PC-3 (cell line): ENCODE results near the gene DOCK4. TPM values are rescaled to one million over a fixed set of nuclear protein-coding genes. Genes with fewer than 3 reads are reported as not detected.
A peak's percentile ranks its signal among the peaks of the same experiment; 100 is the strongest.

Experiments
- ATAC-seq: fragments of 200-7000 bp; cut with Tn5 transposase; 2 replicates; pipeline ENCODE4 v1.9.1; 2020; ENCODE audit warnings: mild to moderate bottlenecking, moderate library complexity
- BruUV-seq: library from RNA; stranded (reverse); fragments of 400-500 nt; replicated peaks from 2 replicates; lab custom pipeline; 2021; lab: Mats Ljungman, UMichigan
- CTCF ChIA-PET: fragments of 300-600 bp; sonication (Branson Sonifier 250); formaldehyde crosslinking; loops from one replicate; lab custom pipeline; 2022; ENCODE audit warnings: antibody characterized with exemption; lab: Charles Lee
- POLR2A ChIA-PET: fragments of 300-600 bp; sonication (Branson Sonifier 250); formaldehyde crosslinking; loops from one replicate; lab custom pipeline; 2022; ENCODE audit warnings: antibody characterized with exemption; ENCODE audit not compliant: unreplicated experiment; lab: Charles Lee
- DNase-seq: peaks from one replicate; pipeline ENCODE4 v3.0.0-alpha.2; 2015
- H2AFZ ChIP-seq: fragments of 300-600 bp; sonication (generic); 2 replicates; pipeline ENCODE4 v1.6.0; 2016; ENCODE audit warnings: antibody characterized with exemption, low read length
- H3F3A ChIP-seq: fragments of 300-600 bp; sonication (generic); one replicate; pipeline ENCODE4 v1.6.0; 2017; ENCODE audit warnings: antibody characterized with exemption, low read length, control low read depth, mild to moderate bottlenecking; ENCODE audit not compliant: unreplicated experiment
- H3K27ac ChIP-seq: fragments of 300-600 bp; sonication (generic); 2 replicates; pipeline ENCODE4 v1.5.1; 2016; ENCODE audit warnings: mild to moderate bottlenecking, low read length
- H3K27me3 ChIP-seq: fragments of 300-600 bp; sonication (generic); 2 replicates; pipeline ENCODE4 v1.6.1; 2016; ENCODE audit warnings: low read length, mixed read lengths
- H3K36me3 ChIP-seq: fragments of 300-600 bp; sonication (generic); 2 replicates; pipeline ENCODE4 v1.6.1; 2016; ENCODE audit warnings: low read depth, mixed run types, low read length, mixed read lengths
- H3K4me1 ChIP-seq: fragments of 300-600 bp; sonication (generic); 2 replicates; pipeline ENCODE4 v1.5.1; 2016; ENCODE audit warnings: low read length; ENCODE audit not compliant: insufficient read depth
- H3K4me2 ChIP-seq: fragments of 300-600 bp; sonication (generic); 2 replicates; pipeline ENCODE4 v1.6.0; 2016; ENCODE audit warnings: low read length
- H3K4me3 ChIP-seq: fragments of 300-600 bp; sonication (generic); 2 replicates; pipeline ENCODE4 v1.5.1; 2016; ENCODE audit warnings: mild to moderate bottlenecking, low read length, mixed read lengths
- H3K79me2 ChIP-seq: fragments of 300-600 bp; sonication (generic); 2 replicates; pipeline ENCODE4 v1.6.1; 2017; ENCODE audit warnings: low read length, mixed read lengths
- H3K9ac ChIP-seq: fragments of 300-600 bp; sonication (generic); 2 replicates; pipeline ENCODE4 v1.6.0; 2016; ENCODE audit warnings: mild to moderate bottlenecking, low read length
- H3K9me2 ChIP-seq: fragments of 300-600 bp; sonication (generic); replicated peaks from 2 replicates; pipeline ENCODE4 v1.6.1; 2016; ENCODE audit warnings: mixed run types, low read length, mixed read lengths
- H3K9me3 ChIP-seq: fragments of 300-600 bp; sonication (generic); 2 replicates; pipeline ENCODE4 v1.6.1; 2016; ENCODE audit warnings: low read length, mixed read lengths
- H4K20me1 ChIP-seq: fragments of 300-600 bp; sonication (generic); 2 replicates; pipeline ENCODE4 v1.6.1; 2016; ENCODE audit warnings: low read length, mixed read lengths
- EZH2 ChIP-seq: fragments of 300-600 bp; sonication (generic); IDR thresholded peaks from one replicate; pipeline ENCODE4 v1.6.1; 2017; ENCODE audit warnings: antibody characterized with exemption, mild to moderate bottlenecking, low read length; ENCODE audit not compliant: unreplicated experiment
- EZH2phosphoT487 ChIP-seq: fragments of 300-600 bp; sonication (generic); IDR thresholded peaks from 2 replicates; pipeline ENCODE4 v1.6.1; 2018; ENCODE audit warnings: mild to moderate bottlenecking, antibody characterized with exemption, low read length, borderline replicate concordance
- intact Hi-C: fragments of 100-400 bp; cut with micrococcal nuclease; formaldehyde crosslinking; loops from 2 replicates; pipeline ENCODE4 v1.9.0; 2023
- total RNA-seq: library from RNA; depleted of rRNA; stranded (reverse); fragments of >200 nt; gene quantifications from 2 replicates; pipeline ENCODE4 v1.2.3, GENCODE V29; 2014
- TF ChIP-seq, protein P1 (sequence below): fragments of 300-600 bp; sonication (generic); conservative IDR thresholded peaks from 2 replicates; pipeline ENCODE4 v1.5.1; 2017; ENCODE audit warnings: antibody characterized with exemption, low read depth, mild to moderate bottlenecking, low read length

The DOCK4 gene
- total RNA-seq, 1 experiment from 2014 or later, result 25.4 TPM

- Histone ChIP-seq H3K4me2 (no peak overlapping the region), H3K4me1 (peaks cover 14% of the 10 kb centered on the region), H3K79me2 (peaks cover 41% of the 10 kb centered on the region), H4K20me1 (0 out of 2 replicates have a peak, but pooled peaks cover 3% of the 10 kb centered on the region), H2AFZ (no peak overlapping the region), H3F3A (no peaks in the 10 kb centered on the region), H3K27me3 (no peaks in the 10 kb centered on the region), H3K9ac (no peak overlapping the region), H3K9me2 (no peaks in the 10 kb centered on the region), H3K4me3 (no peak overlapping the region), H3K36me3 (no peaks in the 10 kb centered on the region), H3K27ac (no peak overlapping the region), H3K9me3 (no peaks in the 10 kb centered on the region)
- intact Hi-C loops, result no loop called here
- no peak for ATAC-seq
- ChIA-PET POLR2A (no interaction called here), CTCF (no interaction called here)
- BruUV-seq, result no TSS peak
- no peak for DNase-seq
- TF ChIP-seq, protein P1, sequence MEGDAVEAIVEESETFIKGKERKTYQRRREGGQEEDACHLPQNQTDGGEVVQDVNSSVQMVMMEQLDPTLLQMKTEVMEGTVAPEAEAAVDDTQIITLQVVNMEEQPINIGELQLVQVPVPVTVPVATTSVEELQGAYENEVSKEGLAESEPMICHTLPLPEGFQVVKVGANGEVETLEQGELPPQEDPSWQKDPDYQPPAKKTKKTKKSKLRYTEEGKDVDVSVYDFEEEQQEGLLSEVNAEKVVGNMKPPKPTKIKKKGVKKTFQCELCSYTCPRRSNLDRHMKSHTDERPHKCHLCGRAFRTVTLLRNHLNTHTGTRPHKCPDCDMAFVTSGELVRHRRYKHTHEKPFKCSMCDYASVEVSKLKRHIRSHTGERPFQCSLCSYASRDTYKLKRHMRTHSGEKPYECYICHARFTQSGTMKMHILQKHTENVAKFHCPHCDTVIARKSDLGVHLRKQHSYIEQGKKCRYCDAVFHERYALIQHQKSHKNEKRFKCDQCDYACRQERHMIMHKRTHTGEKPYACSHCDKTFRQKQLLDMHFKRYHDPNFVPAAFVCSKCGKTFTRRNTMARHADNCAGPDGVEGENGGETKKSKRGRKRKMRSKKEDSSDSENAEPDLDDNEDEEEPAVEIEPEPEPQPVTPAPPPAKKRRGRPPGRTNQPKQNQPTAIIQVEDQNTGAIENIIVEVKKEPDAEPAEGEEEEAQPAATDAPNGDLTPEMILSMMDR, result no peak
- TF ChIP-seq EZH2 (no peak), EZH2phosphoT487 (no peak)
These were observed 80.9 kb downstream of the DOCK4 start for GRCh38 chr7:112125250-112125649.

- Histone ChIP-seq H3K9ac (no peak overlapping the region), H2AFZ (no peak overlapping the region), H3K4me1 (peaks cover 4% of the 10 kb centered on the region), H3K9me3 (no peaks in the 10 kb centered on the region), H3F3A (no peaks in the 10 kb centered on the region), H3K4me2 (no peak overlapping the region), H4K20me1 (0 out of 2 replicates have a peak, but pooled peaks cover 3% of the 10 kb centered on the region), H3K4me3 (no peak overlapping the region), H3K27ac (no peak overlapping the region), H3K79me2 (peaks cover 39% of the 10 kb centered on the region), H3K9me2 (no peaks in the 10 kb centered on the region), H3K36me3 (no peaks in the 10 kb centered on the region), H3K27me3 (no peaks in the 10 kb centered on the region)
- no TSS peak for BruUV-seq
- intact Hi-C loops, result no loop called here
- TF ChIP-seq EZH2phosphoT487 (no peak), EZH2 (no peak)
- TF ChIP-seq, protein P1, result no peak
- ChIA-PET POLR2A (no interaction called here), CTCF (no interaction called here)
- DNase-seq (peak; percentile 13), ATAC-seq (peak; percentile 78)
These were observed 82.0 kb downstream of the DOCK4 start for GRCh38 chr7:112124061-112124766.

- H3K9ac ChIP-seq, result no peak overlapping the region
- TF ChIP-seq EZH2 (no peak), EZH2phosphoT487 (no peak)
- TF ChIP-seq, protein P1, result no peak
- DNase-seq (no peak), ATAC-seq (no peak)
- H4K20me1 ChIP-seq, result 0 out of 2 replicates have a peak, but pooled peaks cover 3% of the 10 kb centered on the region
- H3K79me2 ChIP-seq, result peaks cover 31% of the 10 kb centered on the region
- H3K36me3 ChIP-seq, result no peaks in the 10 kb centered on the region
- no peaks in the 10 kb centered on the region for H3K9me3 ChIP-seq
- ChIA-PET CTCF (no interaction called here), POLR2A (no interaction called here)
- H3K27me3 ChIP-seq, result no peaks in the 10 kb centered on the region
- H3K4me2 ChIP-seq, result no peak overlapping the region
- intact Hi-C loops, result no loop called here
- BruUV-seq, result no TSS peak
- no peak overlapping the region for H2AFZ ChIP-seq
- H3K9me2 ChIP-seq, result no peaks in the 10 kb centered on the region
- no peak overlapping the region for H3K4me3 ChIP-seq
- no peak overlapping the region for H3K27ac ChIP-seq
- H3F3A ChIP-seq, result no peaks in the 10 kb centered on the region
- H3K4me1 ChIP-seq, result no peaks in the 10 kb centered on the region
These were observed 83.4 kb downstream of the DOCK4 start for GRCh38 chr7:112122798-112123197.
